ENCODE measurements around the gene DNM2. TPM values are rescaled to one million over a fixed set of nuclear protein-coding genes. Genes with fewer than 3 reads are reported as not detected.

The DNM2 gene
- total RNA-seq, 1 experiment from 2014 or later = 188 TPM

- TF ChIP-seq CTCF (conservative IDR thresholded peaks at IDR 0.05) (no peak), EZH2 (IDR thresholded peaks at IDR 0.05; ENCODE audit: low read depth) (no peak)
- Histone ChIP-seq H2AFZ (no peak overlapping the region), H3K4me1 (replicated peaks; ENCODE audit: insufficient read depth) (no peaks in the 10 kb centered on the region), H3K9me3 (ENCODE audit: insufficient read depth, low read depth) (no peaks in the 10 kb centered on the region), H3K27me3 (ENCODE audit: insufficient read depth, low read depth) (0 out of 2 replicates have a peak, but pooled peaks cover 11% of the 10 kb centered on the region), H3F3A (ENCODE audit: insufficient read depth, low read depth) (peaks cover 69% of the 10 kb centered on the region), H3K36me3 (ENCODE audit: low read depth) (peaks cover 8% of the 10 kb centered on the region; the same call in 1 of the 2 replicates), H3K9me2 (ENCODE audit: insufficient read depth) (no peaks in the 10 kb centered on the region), H4K20me1 (ENCODE audit: insufficient read depth) (peaks cover 70% of the 10 kb centered on the region), H3K79me2 (ENCODE audit: low read depth) (no peaks in the 10 kb centered on the region), H3K4me2 (no peak overlapping the region), H3K27ac (no peak overlapping the region), H3K4me3 (no peak overlapping the region)
- ChIA-PET CTCF (no interaction called here), POLR2A (ENCODE audit: unreplicated experiment) (no interaction called here)
- intact Hi-C loops (cut with micrococcal nuclease; ENCODE audit: unreplicated experiment) = no loop called here
- DNase-seq = peak in 1 of 2 experiments; percentile 36
- BruUV-seq (replicated peaks) = no TSS peak
These were observed 25.1 kb upstream of the DNM2 start for GRCh38 chr19:10692673-10693264.

GRCh38 chr19:10694706-10695307 lies 23.1 kb upstream of the DNM2 start:
- H3K79me2 ChIP-seq (ENCODE audit: low read depth) = no peaks in the 10 kb centered on the region
- intact Hi-C loops (cut with micrococcal nuclease; ENCODE audit: unreplicated experiment) = loop anchor here (5.0 kb wide), 2 partner anchors 213 to 278 kb away; no protein-coding TSS in a partner anchor
- no peak overlapping the region for H3K27ac ChIP-seq
- TSS peak; percentile 18 for BruUV-seq (replicated peaks)
- no peaks in the 10 kb centered on the region; the same call in 1 of the 2 replicates for H3K4me1 ChIP-seq (replicated peaks; ENCODE audit: insufficient read depth)
- ChIA-PET CTCF (no interaction called here), POLR2A (ENCODE audit: unreplicated experiment) (no interaction called here)
- no peaks in the 10 kb centered on the region for H3K9me3 ChIP-seq (ENCODE audit: insufficient read depth, low read depth)
- 0 out of 2 replicates have a peak, but pooled peaks cover 14% of the 10 kb centered on the region for H3K27me3 ChIP-seq (ENCODE audit: insufficient read depth, low read depth)
- TF ChIP-seq CTCF (conservative IDR thresholded peaks at IDR 0.05) (no peak), EZH2 (IDR thresholded peaks at IDR 0.05; ENCODE audit: low read depth) (no peak)
- peaks cover 65% of the 10 kb centered on the region for H3F3A ChIP-seq (ENCODE audit: insufficient read depth, low read depth)
- no peak overlapping the region for H3K4me3 ChIP-seq
- DNase-seq = peak in 1 of 2 experiments; percentile 25
- H3K36me3 ChIP-seq (ENCODE audit: low read depth) = 0 out of 2 replicates have a peak, but pooled peaks cover 2% of the 10 kb centered on the region
- no peak overlapping the region for H2AFZ ChIP-seq
- no peaks in the 10 kb centered on the region for H3K9me2 ChIP-seq (ENCODE audit: insufficient read depth)
- peaks cover 51% of the 10 kb centered on the region for H4K20me1 ChIP-seq (ENCODE audit: insufficient read depth)
- no peak overlapping the region for H3K4me2 ChIP-seq

GRCh38 chr19:10695401-10696398 lies 22.2 kb upstream of the DNM2 start:
- Histone ChIP-seq H2AFZ (no peak overlapping the region), H3K4me1 (replicated peaks; ENCODE audit: insufficient read depth) (peaks cover 8% of the 10 kb centered on the region; the same call in 1 of the 2 replicates), H3K9me3 (ENCODE audit: insufficient read depth, low read depth) (no peaks in the 10 kb centered on the region), H3K36me3 (ENCODE audit: low read depth) (no peaks in the 10 kb centered on the region), H3K27me3 (ENCODE audit: insufficient read depth, low read depth) (0 out of 2 replicates have a peak, but pooled peaks cover 14% of the 10 kb centered on the region), H3K79me2 (ENCODE audit: low read depth) (no peaks in the 10 kb centered on the region), H3K9me2 (ENCODE audit: insufficient read depth) (no peaks in the 10 kb centered on the region), H4K20me1 (ENCODE audit: insufficient read depth) (peaks cover 42% of the 10 kb centered on the region), H3K4me3 (no peak overlapping the region), H3K4me2 (peak overlapping the region; percentile 24; the same call in 1 of the 2 replicates), H3F3A (ENCODE audit: insufficient read depth, low read depth) (peaks cover 57% of the 10 kb centered on the region), H3K27ac (no peak overlapping the region)
- no TSS peak for BruUV-seq (replicated peaks)
- intact Hi-C loops (cut with micrococcal nuclease; ENCODE audit: unreplicated experiment) = loop anchor here (5.0 kb wide), 2 partner anchors 213 to 278 kb away; no protein-coding TSS in a partner anchor
- DNase-seq = peak; percentile 81 to 91
- ChIA-PET POLR2A (ENCODE audit: unreplicated experiment) (interaction anchor here (0.7 kb wide), 1 partner anchor 102 kb away, joined by 3 read pairs; no protein-coding TSS in a partner anchor), CTCF (interaction anchor here (0.6 kb wide), 1 partner anchor 51 kb away, joined by 3 read pairs; no protein-coding TSS in a partner anchor)
- no peak for TF ChIP-seq EZH2 (IDR thresholded peaks at IDR 0.05; ENCODE audit: low read depth)
- TF ChIP-seq CTCF (conservative IDR thresholded peaks at IDR 0.05) = no peak

Measured in PC-9 (cell line).